PC-3 (cell line): ENCODE results near the gene RAB4B. TPM values are rescaled to one million over a fixed set of nuclear protein-coding genes. Genes with fewer than 3 reads are reported as not detected.

ENCODE experiments used
- ATAC-seq: fragments of 200-7000 bp; cut with Tn5 transposase; 2 replicates; pipeline ENCODE4 v1.9.1; 2020; ENCODE audit warnings: mild to moderate bottlenecking, moderate library complexity
- BruUV-seq: library from RNA; stranded (reverse); fragments of 400-500 nt; replicated peaks from 2 replicates; lab custom pipeline; 2021; lab: Mats Ljungman, UMichigan
- CTCF ChIA-PET: fragments of 300-600 bp; sonication (Branson Sonifier 250); formaldehyde crosslinking; loops from one replicate; lab custom pipeline; 2022; ENCODE audit warnings: antibody characterized with exemption; lab: Charles Lee
- POLR2A ChIA-PET: fragments of 300-600 bp; sonication (Branson Sonifier 250); formaldehyde crosslinking; loops from one replicate; lab custom pipeline; 2022; ENCODE audit warnings: antibody characterized with exemption; ENCODE audit not compliant: unreplicated experiment; lab: Charles Lee
- DNase-seq: peaks from one replicate; pipeline ENCODE4 v3.0.0-alpha.2; 2015
- H2AFZ ChIP-seq: fragments of 300-600 bp; sonication (generic); 2 replicates; pipeline ENCODE4 v1.6.0; 2016; ENCODE audit warnings: antibody characterized with exemption, low read length
- H3F3A ChIP-seq: fragments of 300-600 bp; sonication (generic); one replicate; pipeline ENCODE4 v1.6.0; 2017; ENCODE audit warnings: antibody characterized with exemption, low read length, control low read depth, mild to moderate bottlenecking; ENCODE audit not compliant: unreplicated experiment
- H3K27ac ChIP-seq: fragments of 300-600 bp; sonication (generic); 2 replicates; pipeline ENCODE4 v1.5.1; 2016; ENCODE audit warnings: mild to moderate bottlenecking, low read length
- H3K27me3 ChIP-seq: fragments of 300-600 bp; sonication (generic); 2 replicates; pipeline ENCODE4 v1.6.1; 2016; ENCODE audit warnings: low read length, mixed read lengths
- H3K36me3 ChIP-seq: fragments of 300-600 bp; sonication (generic); 2 replicates; pipeline ENCODE4 v1.6.1; 2016; ENCODE audit warnings: low read depth, mixed run types, low read length, mixed read lengths
- H3K4me1 ChIP-seq: fragments of 300-600 bp; sonication (generic); 2 replicates; pipeline ENCODE4 v1.5.1; 2016; ENCODE audit warnings: low read length; ENCODE audit not compliant: insufficient read depth
- H3K4me2 ChIP-seq: fragments of 300-600 bp; sonication (generic); 2 replicates; pipeline ENCODE4 v1.6.0; 2016; ENCODE audit warnings: low read length
- H3K4me3 ChIP-seq: fragments of 300-600 bp; sonication (generic); 2 replicates; pipeline ENCODE4 v1.5.1; 2016; ENCODE audit warnings: mild to moderate bottlenecking, low read length, mixed read lengths
- H3K79me2 ChIP-seq: fragments of 300-600 bp; sonication (generic); 2 replicates; pipeline ENCODE4 v1.6.1; 2017; ENCODE audit warnings: low read length, mixed read lengths
- H3K9ac ChIP-seq: fragments of 300-600 bp; sonication (generic); 2 replicates; pipeline ENCODE4 v1.6.0; 2016; ENCODE audit warnings: mild to moderate bottlenecking, low read length
- H3K9me2 ChIP-seq: fragments of 300-600 bp; sonication (generic); replicated peaks from 2 replicates; pipeline ENCODE4 v1.6.1; 2016; ENCODE audit warnings: mixed run types, low read length, mixed read lengths
- H3K9me3 ChIP-seq: fragments of 300-600 bp; sonication (generic); 2 replicates; pipeline ENCODE4 v1.6.1; 2016; ENCODE audit warnings: low read length, mixed read lengths
- H4K20me1 ChIP-seq: fragments of 300-600 bp; sonication (generic); 2 replicates; pipeline ENCODE4 v1.6.1; 2016; ENCODE audit warnings: low read length, mixed read lengths
- CTCF ChIP-seq: fragments of 300-600 bp; sonication (generic); conservative IDR thresholded peaks from 2 replicates; pipeline ENCODE4 v1.5.1; 2017; ENCODE audit warnings: antibody characterized with exemption, low read depth, mild to moderate bottlenecking, low read length
- EZH2 ChIP-seq: fragments of 300-600 bp; sonication (generic); IDR thresholded peaks from one replicate; pipeline ENCODE4 v1.6.1; 2017; ENCODE audit warnings: antibody characterized with exemption, mild to moderate bottlenecking, low read length; ENCODE audit not compliant: unreplicated experiment
- EZH2phosphoT487 ChIP-seq: fragments of 300-600 bp; sonication (generic); IDR thresholded peaks from 2 replicates; pipeline ENCODE4 v1.6.1; 2018; ENCODE audit warnings: mild to moderate bottlenecking, antibody characterized with exemption, low read length, borderline replicate concordance
- intact Hi-C: fragments of 100-400 bp; cut with micrococcal nuclease; formaldehyde crosslinking; loops from 2 replicates; pipeline ENCODE4 v1.9.0; 2023
- total RNA-seq: library from RNA; depleted of rRNA; stranded (reverse); fragments of >200 nt; gene quantifications from 2 replicates; pipeline ENCODE4 v1.2.3, GENCODE V29; 2014

Gene RAB4B
- total RNA-seq, 1 experiment from 2014 or later, result 7.4 TPM

DNA sequence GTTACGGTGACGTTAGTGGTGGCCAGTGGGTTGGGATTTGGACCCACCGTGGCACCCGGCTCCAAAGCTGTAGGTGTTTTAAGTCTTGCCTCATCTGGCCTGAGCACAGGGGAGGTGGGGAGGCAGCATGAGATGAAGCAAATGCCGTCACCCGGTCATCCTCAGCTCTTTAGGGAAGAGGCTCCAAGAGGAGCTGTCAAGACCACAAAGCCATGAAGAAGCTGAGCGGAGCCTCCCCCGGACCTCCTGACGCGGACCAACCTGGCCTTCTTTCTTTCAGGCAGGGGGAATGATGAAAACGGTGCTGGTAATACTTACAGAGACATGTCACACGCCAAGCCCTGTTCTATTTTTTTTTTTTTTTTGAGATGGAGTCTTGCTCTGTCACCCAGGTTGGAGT, 35.2 kb upstream of the RAB4B start:
- Histone ChIP-seq H3K4me2 (no peak overlapping the region), H3K4me1 (no peaks in the 10 kb centered on the region), H3F3A (no peaks in the 10 kb centered on the region), H3K9me2 (no peaks in the 10 kb centered on the region), H3K9ac (no peak overlapping the region), H3K79me2 (no peaks in the 10 kb centered on the region), H3K4me3 (no peak overlapping the region), H3K27ac (no peak overlapping the region), H4K20me1 (no peaks in the 10 kb centered on the region), H2AFZ (no peak overlapping the region), H3K36me3 (no peaks in the 10 kb centered on the region), H3K27me3 (no peaks in the 10 kb centered on the region), H3K9me3 (no peaks in the 10 kb centered on the region)
- ChIA-PET POLR2A (no interaction called here), CTCF (no interaction called here)
- DNase-seq (no peak), ATAC-seq (no peak)
- TF ChIP-seq EZH2phosphoT487, result no peak
- no peak for TF ChIP-seq CTCF
- TF ChIP-seq EZH2, result no peak
- intact Hi-C loops, result no loop called here
- no TSS peak for BruUV-seq

GRCh38 chr19:40743926-40744325, 34.1 kb upstream of the RAB4B start:
- H4K20me1 ChIP-seq, result no peaks in the 10 kb centered on the region
- no peaks in the 10 kb centered on the region for H3K9me2 ChIP-seq
- no peaks in the 10 kb centered on the region for H3K27me3 ChIP-seq
- H2AFZ ChIP-seq, result no peak overlapping the region
- no peak overlapping the region for H3K27ac ChIP-seq
- DNase-seq, result no peak
- H3K9me3 ChIP-seq, result no peaks in the 10 kb centered on the region
- no TSS peak for BruUV-seq
- H3K36me3 ChIP-seq, result no peaks in the 10 kb centered on the region
- ATAC-seq, result no peak
- no peak overlapping the region for H3K4me2 ChIP-seq
- POLR2A ChIA-PET, result no interaction called here
- H3F3A ChIP-seq, result no peaks in the 10 kb centered on the region
- intact Hi-C loops, result no loop called here
- H3K79me2 ChIP-seq, result no peaks in the 10 kb centered on the region
- no peaks in the 10 kb centered on the region for H3K4me1 ChIP-seq
- TF ChIP-seq CTCF, result no peak
- TF ChIP-seq EZH2, result no peak
- TF ChIP-seq EZH2phosphoT487, result no peak
- CTCF ChIA-PET, result no interaction called here
- no peak overlapping the region for H3K9ac ChIP-seq
- no peak overlapping the region for H3K4me3 ChIP-seq

- Histone ChIP-seq H3K4me3 (no peak overlapping the region), H3K36me3 (no peaks in the 10 kb centered on the region), H3K79me2 (no peaks in the 10 kb centered on the region), H3K9me3 (no peaks in the 10 kb centered on the region), H3K9ac (no peak overlapping the region), H3F3A (no peaks in the 10 kb centered on the region), H4K20me1 (no peaks in the 10 kb centered on the region), H3K9me2 (no peaks in the 10 kb centered on the region), H3K4me2 (no peak overlapping the region), H3K4me1 (peaks cover 6% of the 10 kb centered on the region), H3K27ac (no peak overlapping the region), H3K27me3 (no peaks in the 10 kb centered on the region), H2AFZ (no peak overlapping the region)
- ChIA-PET POLR2A (no interaction called here), CTCF (no interaction called here)
- DNase-seq (no peak), ATAC-seq (no peak)
- no TSS peak for BruUV-seq
- intact Hi-C loops, result no loop called here
- TF ChIP-seq EZH2phosphoT487 (no peak), CTCF (no peak), EZH2 (no peak)
Measured at GRCh38 chr19:40744554-40745401, 33.3 kb upstream of the RAB4B start.
